VCaP (cell line): ENCODE data around the gene FLT1.

Experiments used
- H3K27ac ChIP-seq: fragments of 450-650 bp; 2 replicates; pipeline ENCODE4 v1.5.1; 2017
- TF ChIP-seq, protein P1 (sequence below): fragments of 450-650 bp; conservative IDR thresholded peaks from 2 replicates; pipeline ENCODE4 v1.5.1; 2017; ENCODE audit warnings: mild to moderate bottlenecking, moderate library complexity

Gene FLT1, protein sequence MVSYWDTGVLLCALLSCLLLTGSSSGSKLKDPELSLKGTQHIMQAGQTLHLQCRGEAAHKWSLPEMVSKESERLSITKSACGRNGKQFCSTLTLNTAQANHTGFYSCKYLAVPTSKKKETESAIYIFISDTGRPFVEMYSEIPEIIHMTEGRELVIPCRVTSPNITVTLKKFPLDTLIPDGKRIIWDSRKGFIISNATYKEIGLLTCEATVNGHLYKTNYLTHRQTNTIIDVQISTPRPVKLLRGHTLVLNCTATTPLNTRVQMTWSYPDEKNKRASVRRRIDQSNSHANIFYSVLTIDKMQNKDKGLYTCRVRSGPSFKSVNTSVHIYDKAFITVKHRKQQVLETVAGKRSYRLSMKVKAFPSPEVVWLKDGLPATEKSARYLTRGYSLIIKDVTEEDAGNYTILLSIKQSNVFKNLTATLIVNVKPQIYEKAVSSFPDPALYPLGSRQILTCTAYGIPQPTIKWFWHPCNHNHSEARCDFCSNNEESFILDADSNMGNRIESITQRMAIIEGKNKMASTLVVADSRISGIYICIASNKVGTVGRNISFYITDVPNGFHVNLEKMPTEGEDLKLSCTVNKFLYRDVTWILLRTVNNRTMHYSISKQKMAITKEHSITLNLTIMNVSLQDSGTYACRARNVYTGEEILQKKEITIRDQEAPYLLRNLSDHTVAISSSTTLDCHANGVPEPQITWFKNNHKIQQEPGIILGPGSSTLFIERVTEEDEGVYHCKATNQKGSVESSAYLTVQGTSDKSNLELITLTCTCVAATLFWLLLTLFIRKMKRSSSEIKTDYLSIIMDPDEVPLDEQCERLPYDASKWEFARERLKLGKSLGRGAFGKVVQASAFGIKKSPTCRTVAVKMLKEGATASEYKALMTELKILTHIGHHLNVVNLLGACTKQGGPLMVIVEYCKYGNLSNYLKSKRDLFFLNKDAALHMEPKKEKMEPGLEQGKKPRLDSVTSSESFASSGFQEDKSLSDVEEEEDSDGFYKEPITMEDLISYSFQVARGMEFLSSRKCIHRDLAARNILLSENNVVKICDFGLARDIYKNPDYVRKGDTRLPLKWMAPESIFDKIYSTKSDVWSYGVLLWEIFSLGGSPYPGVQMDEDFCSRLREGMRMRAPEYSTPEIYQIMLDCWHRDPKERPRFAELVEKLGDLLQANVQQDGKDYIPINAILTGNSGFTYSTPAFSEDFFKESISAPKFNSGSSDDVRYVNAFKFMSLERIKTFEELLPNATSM (N-terminal part only)

DNA sequence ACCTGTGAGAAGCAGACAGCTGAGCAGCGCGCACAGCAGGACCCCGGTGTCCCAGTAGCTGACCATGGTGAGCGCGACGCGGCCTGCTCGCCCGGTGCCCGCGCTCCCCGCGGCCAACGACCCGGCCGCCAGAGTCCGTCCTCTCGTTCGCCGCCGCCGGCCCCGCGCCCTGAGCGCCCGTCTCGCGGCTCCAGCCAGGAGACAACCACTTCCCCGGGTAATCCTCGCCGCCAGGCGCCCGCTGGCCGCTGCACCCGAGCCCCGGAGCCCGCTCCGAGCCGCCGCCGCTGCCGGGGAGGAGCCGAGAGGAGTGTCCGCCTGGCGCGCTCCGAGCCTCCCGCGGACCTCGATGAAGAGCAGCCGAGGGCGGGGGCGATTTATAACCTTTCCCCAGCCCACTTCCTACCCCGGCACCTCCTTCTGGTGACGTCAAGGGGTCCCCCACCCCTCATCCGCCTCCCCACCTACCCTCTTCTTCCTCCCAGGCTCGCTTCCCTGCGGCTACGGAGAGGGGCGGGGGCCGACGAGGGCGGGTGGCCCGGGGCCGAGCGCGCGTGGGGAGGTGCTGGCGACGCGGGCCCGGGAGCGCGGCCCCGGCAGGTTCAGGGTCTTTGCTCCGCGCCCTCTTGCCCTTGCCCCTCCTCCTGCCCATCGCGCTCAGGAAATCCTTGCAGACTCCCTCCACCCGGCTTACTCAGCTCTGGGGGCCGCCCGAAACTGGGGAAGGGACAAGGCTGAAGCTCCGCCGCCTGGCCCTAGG, at the start of gene FLT1:
TSS of gene FLT1 (minus strand) at position 351 of the 760 bp plus-strand sequence. CDS start at position 66, 285 bp downstream.
- no peak within 1 kb of the TSS for H3K27ac ChIP-seq
- TF ChIP-seq, protein P1, sequence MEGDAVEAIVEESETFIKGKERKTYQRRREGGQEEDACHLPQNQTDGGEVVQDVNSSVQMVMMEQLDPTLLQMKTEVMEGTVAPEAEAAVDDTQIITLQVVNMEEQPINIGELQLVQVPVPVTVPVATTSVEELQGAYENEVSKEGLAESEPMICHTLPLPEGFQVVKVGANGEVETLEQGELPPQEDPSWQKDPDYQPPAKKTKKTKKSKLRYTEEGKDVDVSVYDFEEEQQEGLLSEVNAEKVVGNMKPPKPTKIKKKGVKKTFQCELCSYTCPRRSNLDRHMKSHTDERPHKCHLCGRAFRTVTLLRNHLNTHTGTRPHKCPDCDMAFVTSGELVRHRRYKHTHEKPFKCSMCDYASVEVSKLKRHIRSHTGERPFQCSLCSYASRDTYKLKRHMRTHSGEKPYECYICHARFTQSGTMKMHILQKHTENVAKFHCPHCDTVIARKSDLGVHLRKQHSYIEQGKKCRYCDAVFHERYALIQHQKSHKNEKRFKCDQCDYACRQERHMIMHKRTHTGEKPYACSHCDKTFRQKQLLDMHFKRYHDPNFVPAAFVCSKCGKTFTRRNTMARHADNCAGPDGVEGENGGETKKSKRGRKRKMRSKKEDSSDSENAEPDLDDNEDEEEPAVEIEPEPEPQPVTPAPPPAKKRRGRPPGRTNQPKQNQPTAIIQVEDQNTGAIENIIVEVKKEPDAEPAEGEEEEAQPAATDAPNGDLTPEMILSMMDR = no peak

DNA sequence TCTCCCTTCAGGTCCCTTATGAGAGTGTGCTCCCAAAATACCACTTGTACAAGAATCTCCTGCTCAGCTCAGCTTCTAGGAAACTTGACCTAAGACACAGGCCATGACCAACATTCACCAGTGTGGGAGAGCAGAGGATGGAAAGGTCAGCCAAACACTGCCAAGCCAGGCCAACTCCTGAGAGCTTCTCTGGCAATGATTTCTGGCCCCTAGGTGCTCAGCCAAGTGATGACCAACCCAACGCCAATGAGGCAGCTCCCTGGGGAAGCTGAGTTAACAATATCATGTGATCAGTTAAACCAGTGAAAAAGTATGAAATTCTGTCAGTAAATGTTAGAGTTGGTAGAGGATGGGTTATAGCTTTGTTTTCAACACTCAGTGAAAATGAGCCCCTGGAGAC, 49.1 kb upstream of the FLT1 start:
- no peak overlapping the region for H3K27ac ChIP-seq
- TF ChIP-seq, protein P1 = no peak

DNA sequence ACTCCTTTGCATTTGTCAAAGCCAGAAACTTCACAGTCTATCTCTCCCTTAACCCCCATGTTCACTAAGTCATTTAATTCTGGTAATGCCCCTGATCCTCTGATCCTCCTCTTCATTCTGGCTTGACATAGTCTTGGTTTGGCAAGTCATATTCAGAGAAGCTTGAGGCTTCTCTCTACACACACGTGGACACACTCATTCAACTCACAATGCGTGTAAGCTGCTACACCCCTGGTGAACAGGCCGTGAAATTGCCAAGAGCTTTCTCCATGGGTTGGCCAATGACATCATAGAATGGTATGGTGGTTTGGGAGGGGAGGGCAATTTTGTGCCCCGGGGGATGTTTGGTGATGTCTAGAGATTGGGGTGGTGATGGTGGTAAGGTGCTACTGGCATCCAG, 47.9 kb upstream of the FLT1 start:
- TF ChIP-seq, protein P1 = no peak
- H3K27ac ChIP-seq = no peak overlapping the region

DNA sequence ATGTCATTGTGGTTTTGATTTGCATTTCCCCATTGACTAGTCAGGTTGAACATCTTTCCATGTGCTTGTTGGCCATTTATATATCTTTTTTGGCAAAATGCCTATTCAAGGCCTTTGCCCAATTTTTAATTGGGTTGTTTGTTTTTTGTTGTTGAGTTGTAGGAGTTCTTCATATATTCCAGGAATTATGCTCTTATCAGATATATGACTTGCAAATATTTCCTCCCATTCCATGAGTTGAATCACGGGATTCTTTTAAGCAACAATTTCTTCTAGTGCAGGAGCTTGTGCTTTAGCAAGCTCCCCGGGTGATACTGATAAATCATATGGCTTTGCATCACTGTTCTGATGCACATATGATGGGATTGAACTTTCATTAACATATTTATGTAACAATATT, 47.0 kb upstream of the FLT1 start:
- no peak overlapping the region for H3K27ac ChIP-seq
- TF ChIP-seq, protein P1 = no peak

DNA sequence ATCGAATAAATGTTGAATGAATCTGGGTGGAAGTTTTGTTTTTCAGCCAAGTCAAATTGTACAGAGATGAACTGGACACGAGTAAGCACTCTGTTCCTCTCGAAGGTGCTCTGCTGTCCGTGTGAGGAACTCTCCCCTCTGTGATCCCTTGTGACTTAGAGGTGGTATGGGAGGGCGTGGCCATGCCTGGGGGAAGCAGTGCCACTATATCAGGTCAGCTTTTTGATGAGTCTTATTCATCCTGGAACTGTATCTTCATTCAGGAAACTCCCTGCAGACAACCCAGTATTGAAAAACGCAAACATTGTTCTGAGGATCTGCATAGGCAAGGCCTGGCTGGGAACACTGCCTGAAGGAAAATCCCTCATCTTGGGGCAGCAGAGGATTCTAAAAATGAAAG, 45.7 kb upstream of the FLT1 start:
- no peak overlapping the region for H3K27ac ChIP-seq
- TF ChIP-seq, protein P1 = no peak

DNA sequence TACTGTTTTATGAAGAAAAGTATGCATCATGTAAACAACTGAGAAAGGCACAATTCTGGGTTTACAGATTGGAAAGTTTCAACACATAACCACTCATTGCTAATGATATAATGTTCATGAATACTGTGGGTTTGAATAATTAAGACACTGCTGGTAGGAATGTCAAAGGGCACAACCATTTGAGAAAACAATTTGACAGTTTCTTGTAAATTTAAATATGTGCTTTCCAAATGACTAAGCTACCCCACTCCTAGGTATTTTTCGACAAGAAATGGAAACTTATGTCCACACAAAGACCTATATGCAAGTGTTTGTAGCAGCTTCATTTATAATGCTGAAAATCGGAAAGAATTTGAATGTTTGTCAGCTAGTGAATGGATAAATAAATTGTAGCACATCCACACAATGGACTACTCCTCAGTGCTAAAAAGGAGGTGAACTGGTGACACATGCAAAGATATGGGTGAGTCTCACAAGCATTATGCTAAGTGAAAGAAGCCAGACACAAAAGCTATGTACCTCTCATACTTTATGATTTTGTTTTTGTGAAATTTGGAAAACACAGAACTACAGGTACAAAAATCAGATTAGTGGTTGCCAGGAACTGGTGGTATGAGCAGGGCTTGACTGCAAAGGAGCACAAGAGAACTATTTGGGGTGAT, 44.8 kb upstream of the FLT1 start:
- TF ChIP-seq, protein P1 = no peak
- no peak overlapping the region for H3K27ac ChIP-seq
